HUES48 (cell line): ENCODE measurements around the gene TEAD4.

Source experiments
- H3K27ac ChIP-seq: one replicate; pipeline ENCODE4 v1.7.0; 2013; ENCODE audit warnings: low read depth, low read length, inconsistent platforms
- H3K27me3 ChIP-seq: 2 replicates; pipeline ENCODE4 v1.6.1; 2013; ENCODE audit warnings: mild to moderate bottlenecking, low read length; ENCODE audit not compliant: control insufficient read depth, insufficient read depth
- H3K36me3 ChIP-seq: 2 replicates; pipeline ENCODE4 v1.6.1; 2013; ENCODE audit warnings: low read length; ENCODE audit not compliant: control insufficient read depth, insufficient read depth
- H3K4me1 ChIP-seq: 2 replicates; pipeline ENCODE4 v1.6.1; 2013; ENCODE audit warnings: mild to moderate bottlenecking, low read length; ENCODE audit not compliant: control insufficient read depth, insufficient read depth
- H3K4me3 ChIP-seq: 2 replicates; pipeline ENCODE4 v1.5.1; 2013; ENCODE audit warnings: mild to moderate bottlenecking, low read depth, low read length
- H3K9ac ChIP-seq: 2 replicates; pipeline ENCODE4 v1.6.1; 2013; ENCODE audit warnings: mild to moderate bottlenecking, low read depth, low read length, moderate library complexity
- H3K9me3 ChIP-seq: 2 replicates; pipeline ENCODE4 v1.6.1; 2013; ENCODE audit warnings: low read length; ENCODE audit not compliant: control insufficient read depth, insufficient read depth

The TEAD4 gene

GRCh38 chr12:3032770-3033538, 73.8 kb downstream of the TEAD4 start:
- Histone ChIP-seq H3K4me1 (0 out of 2 replicates have a peak, but pooled peaks cover 4% of the 10 kb centered on the region), H3K27ac (peak overlapping the region; percentile 27), H3K9ac (no peak overlapping the region), H3K4me3 (no peak overlapping the region), H3K27me3 (no peaks in the 10 kb centered on the region), H3K36me3 (peaks cover 76% of the 10 kb centered on the region), H3K9me3 (no peaks in the 10 kb centered on the region)

- H3K4me1 ChIP-seq, result 0 out of 2 replicates have a peak, but pooled peaks cover 4% of the 10 kb centered on the region
- no peak overlapping the region for H3K4me3 ChIP-seq
- no peaks in the 10 kb centered on the region for H3K9me3 ChIP-seq
- peaks cover 76% of the 10 kb centered on the region for H3K36me3 ChIP-seq
- H3K27ac ChIP-seq, result no peak overlapping the region
- no peaks in the 10 kb centered on the region for H3K27me3 ChIP-seq
- no peak overlapping the region for H3K9ac ChIP-seq
These were observed 74.3 kb downstream of the TEAD4 start for GRCh38 chr12:3033539-3033867.

GRCh38 chr12:3034067-3034750, 75.0 kb downstream of the TEAD4 start:
- H3K4me1 ChIP-seq, result 0 out of 2 replicates have a peak, but pooled peaks cover 4% of the 10 kb centered on the region
- no peaks in the 10 kb centered on the region for H3K9me3 ChIP-seq
- H3K36me3 ChIP-seq, result peaks cover 79% of the 10 kb centered on the region
- no peak overlapping the region for H3K9ac ChIP-seq
- no peak overlapping the region for H3K4me3 ChIP-seq
- no peak overlapping the region for H3K27ac ChIP-seq
- H3K27me3 ChIP-seq, result no peaks in the 10 kb centered on the region

- no peaks in the 10 kb centered on the region for H3K9me3 ChIP-seq
- peaks cover 79% of the 10 kb centered on the region for H3K36me3 ChIP-seq
- H3K4me1 ChIP-seq, result 0 out of 2 replicates have a peak, but pooled peaks cover 4% of the 10 kb centered on the region
- H3K27me3 ChIP-seq, result no peaks in the 10 kb centered on the region
- no peak overlapping the region for H3K9ac ChIP-seq
- no peak overlapping the region for H3K4me3 ChIP-seq
- no peak overlapping the region for H3K27ac ChIP-seq
These were observed 76.0 kb downstream of the TEAD4 start for GRCh38 chr12:3035171-3035570.

- H3K4me3 ChIP-seq, result no peak overlapping the region
- H3K27ac ChIP-seq, result peak overlapping the region; percentile 6
- H3K36me3 ChIP-seq, result peaks cover 79% of the 10 kb centered on the region
- H3K27me3 ChIP-seq, result no peaks in the 10 kb centered on the region
- H3K9me3 ChIP-seq, result no peaks in the 10 kb centered on the region
- H3K9ac ChIP-seq, result no peak overlapping the region; the same call in 1 of the 2 replicates
- H3K4me1 ChIP-seq, result 0 out of 2 replicates have a peak, but pooled peaks cover 4% of the 10 kb centered on the region
These were observed 76.9 kb downstream of the TEAD4 start for GRCh38 chr12:3035815-3036702.

- H3K9me3 ChIP-seq, result no peaks in the 10 kb centered on the region
- H3K9ac ChIP-seq, result no peak overlapping the region
- H3K4me1 ChIP-seq, result 0 out of 2 replicates have a peak, but pooled peaks cover 4% of the 10 kb centered on the region
- no peaks in the 10 kb centered on the region for H3K27me3 ChIP-seq
- H3K4me3 ChIP-seq, result no peak overlapping the region
- peaks cover 76% of the 10 kb centered on the region for H3K36me3 ChIP-seq
- no peak overlapping the region for H3K27ac ChIP-seq
These were observed 77.9 kb downstream of the TEAD4 start for GRCh38 chr12:3036901-3037600.

GRCh38 chr12:3038166-3038565, 79.0 kb downstream of the TEAD4 start:
- H3K36me3 ChIP-seq, result peaks cover 76% of the 10 kb centered on the region
- H3K9ac ChIP-seq, result no peak overlapping the region
- no peak overlapping the region for H3K4me3 ChIP-seq
- H3K9me3 ChIP-seq, result no peaks in the 10 kb centered on the region
- H3K27ac ChIP-seq, result no peak overlapping the region
- 0 out of 2 replicates have a peak, but pooled peaks cover 4% of the 10 kb centered on the region for H3K4me1 ChIP-seq
- H3K27me3 ChIP-seq, result no peaks in the 10 kb centered on the region

GRCh38 chr12:3038926-3039510, 79.8 kb downstream of the TEAD4 start:
- H3K4me3 ChIP-seq, result no peak overlapping the region
- H3K27me3 ChIP-seq, result no peaks in the 10 kb centered on the region
- 0 out of 2 replicates have a peak, but pooled peaks cover 4% of the 10 kb centered on the region for H3K4me1 ChIP-seq
- H3K36me3 ChIP-seq, result peaks cover 79% of the 10 kb centered on the region
- no peak overlapping the region for H3K27ac ChIP-seq
- H3K9ac ChIP-seq, result no peak overlapping the region
- H3K9me3 ChIP-seq, result no peaks in the 10 kb centered on the region

- H3K4me1 ChIP-seq, result 0 out of 2 replicates have a peak, but pooled peaks cover 4% of the 10 kb centered on the region
- H3K27ac ChIP-seq, result no peak overlapping the region
- no peak overlapping the region for H3K4me3 ChIP-seq
- no peak overlapping the region for H3K9ac ChIP-seq
- H3K36me3 ChIP-seq, result peaks cover 77% of the 10 kb centered on the region
- no peaks in the 10 kb centered on the region for H3K27me3 ChIP-seq
- H3K9me3 ChIP-seq, result no peaks in the 10 kb centered on the region
These were observed 80.9 kb downstream of the TEAD4 start for GRCh38 chr12:3040026-3040656.
